HEK293 (cell line): ENCODE results near the gene SELENOK.

Source experiments
- HOXA7 ChIP-seq: sonication (generic); formaldehyde crosslinking; IDR thresholded peaks from 2 replicates; pipeline ENCODE4 v1.8.1; 2022; ENCODE audit warnings: missing genetic modification reagents, borderline replicate concordance
- KLF1 ChIP-seq: fragments of 450-650 bp; formaldehyde crosslinking; IDR thresholded peaks from 2 replicates; pipeline ENCODE4 v1.5.1; 2016; ENCODE audit warnings: missing biosample characterization, missing genetic modification characterization
- KLF8 ChIP-seq: fragments of 450-650 bp; formaldehyde crosslinking; IDR thresholded peaks from 2 replicates; pipeline ENCODE4 v1.5.1; 2016; ENCODE audit warnings: missing biosample characterization, missing genetic modification characterization
- MZF1 ChIP-seq: fragments of 450-650 bp; formaldehyde crosslinking; IDR thresholded peaks from 2 replicates; pipeline ENCODE4 v1.5.1; 2017; ENCODE audit warnings: missing biosample characterization, missing genetic modification characterization, borderline replicate concordance
- TCF7L2 ChIP-seq: IDR thresholded peaks from 2 replicates; pipeline ENCODE4 v1.6.1; 2011; ENCODE audit warnings: low read depth, mild to moderate bottlenecking, inconsistent platforms, low read length, moderate library complexity, borderline replicate concordance
- TRIM28 ChIP-seq: IDR thresholded peaks from 2 replicates; pipeline ENCODE4 v1.6.1; 2011; ENCODE audit warnings: low read length, control low read depth, borderline replicate concordance
- ZBTB8A ChIP-seq: fragments of 450-650 bp; formaldehyde crosslinking; IDR thresholded peaks from 2 replicates; pipeline ENCODE4 v1.5.1; 2016; ENCODE audit warnings: missing biosample characterization, missing genetic modification characterization
- ZFHX2 ChIP-seq: fragments of 450-650 bp; formaldehyde crosslinking; conservative IDR thresholded peaks from 2 replicates; pipeline ENCODE4 v1.5.1; 2016; ENCODE audit warnings: missing biosample characterization, missing genetic modification characterization
- ZNF114 ChIP-seq: fragments of 450-650 bp; formaldehyde crosslinking; IDR thresholded peaks from 2 replicates; pipeline ENCODE4 v1.5.0; 2017; ENCODE audit warnings: missing biosample characterization, missing genetic modification characterization
- ZNF175 ChIP-seq: fragments of 450-650 bp; formaldehyde crosslinking; IDR thresholded peaks from 2 replicates; pipeline ENCODE4 v1.5.1; 2016; ENCODE audit warnings: missing biosample characterization, missing genetic modification characterization
- ZNF341 ChIP-seq: fragments of 450-650 bp; formaldehyde crosslinking; IDR thresholded peaks from 2 replicates; pipeline ENCODE4; 2016; ENCODE audit warnings: low read depth, missing biosample characterization, missing genetic modification characterization
- ZNF350 ChIP-seq: fragments of 450-650 bp; formaldehyde crosslinking; IDR thresholded peaks from 2 replicates; pipeline ENCODE4 v1.5.0; 2017; ENCODE audit warnings: missing biosample characterization, mild to moderate bottlenecking, missing genetic modification characterization
- ZNF404 ChIP-seq: fragments of 450-650 bp; formaldehyde crosslinking; IDR thresholded peaks from 2 replicates; pipeline ENCODE4 v1.5.1; 2017; ENCODE audit warnings: missing biosample characterization, missing genetic modification characterization
- ZNF426 ChIP-seq: fragments of 450-650 bp; formaldehyde crosslinking; IDR thresholded peaks from 2 replicates; pipeline ENCODE4 v1.5.1; 2017; ENCODE audit warnings: missing biosample characterization, missing genetic modification characterization, mild to moderate bottlenecking, inconsistent platforms, moderate library complexity
- ZNF521 ChIP-seq: fragments of 450-650 bp; formaldehyde crosslinking; IDR thresholded peaks from 2 replicates; pipeline ENCODE4 v1.5.1; 2017; ENCODE audit warnings: missing biosample characterization, mild to moderate bottlenecking, missing genetic modification characterization
- ZNF555 ChIP-seq: fragments of 450-650 bp; formaldehyde crosslinking; conservative IDR thresholded peaks from 2 replicates; pipeline ENCODE4 v1.5.1; 2017; ENCODE audit warnings: missing biosample characterization, mild to moderate bottlenecking, missing genetic modification characterization, inconsistent platforms
- ZNF561 ChIP-seq: fragments of 450-650 bp; IDR thresholded peaks from 2 replicates; pipeline ENCODE4 v1.5.1; 2018; ENCODE audit warnings: missing biosample characterization, missing genetic modification characterization, borderline replicate concordance
- ZNF596 ChIP-seq: fragments of 450-650 bp; IDR thresholded peaks from 2 replicates; pipeline ENCODE4 v1.5.0; 2018; ENCODE audit warnings: missing biosample characterization, mild to moderate bottlenecking, missing genetic modification characterization, moderate library complexity
- ZNF654 ChIP-seq: fragments of 450-650 bp; formaldehyde crosslinking; IDR thresholded peaks from 2 replicates; pipeline ENCODE4 v1.5.1; 2016; ENCODE audit warnings: low read depth, missing biosample characterization, missing genetic modification characterization
- ZNF660 ChIP-seq: fragments of 450-650 bp; IDR thresholded peaks from 2 replicates; pipeline ENCODE4 v1.5.1; 2018; ENCODE audit warnings: missing biosample characterization, mild to moderate bottlenecking, missing genetic modification characterization
- ZNF76 ChIP-seq: fragments of 450-650 bp; formaldehyde crosslinking; IDR thresholded peaks from 2 replicates; pipeline ENCODE4; 2016; ENCODE audit warnings: low read depth, missing biosample characterization, missing genetic modification characterization, borderline replicate concordance
- ZNF777 ChIP-seq: fragments of 450-650 bp; formaldehyde crosslinking; IDR thresholded peaks from 2 replicates; pipeline ENCODE4 v1.5.1; 2017; ENCODE audit warnings: missing biosample characterization, missing genetic modification characterization, borderline replicate concordance
- TF ChIP-seq, protein P1 (sequence below): fragments of 450-650 bp; formaldehyde crosslinking; IDR thresholded peaks from 2 replicates; pipeline ENCODE4 v1.5.1; 2017; ENCODE audit warnings: missing biosample characterization, mild to moderate bottlenecking, missing genetic modification characterization, moderate library complexity
- TF ChIP-seq, protein P2 (sequence below): fragments of 450-650 bp; formaldehyde crosslinking; IDR thresholded peaks from 2 replicates; pipeline ENCODE4; 2016; ENCODE audit warnings: missing biosample characterization, missing genetic modification characterization
- TF ChIP-seq, protein P3 (sequence below): fragments of 450-650 bp; formaldehyde crosslinking; IDR thresholded peaks from 2 replicates; pipeline ENCODE4 v1.5.1; 2017; ENCODE audit warnings: missing biosample characterization, missing genetic modification characterization
- TF ChIP-seq, protein P4 (sequence below): fragments of 450-650 bp; formaldehyde crosslinking; IDR thresholded peaks from 2 replicates; pipeline ENCODE4 v1.5.1; 2016; ENCODE audit warnings: missing biosample characterization, missing genetic modification characterization
- TF ChIP-seq, protein P5 (sequence below): fragments of 450-650 bp; formaldehyde crosslinking; IDR thresholded peaks from 2 replicates; pipeline ENCODE4 v1.5.1; 2016; ENCODE audit warnings: missing biosample characterization, missing genetic modification characterization
- TF ChIP-seq, protein P6 (sequence below): fragments of 450-650 bp; formaldehyde crosslinking; conservative IDR thresholded peaks from 2 replicates; pipeline ENCODE4 v1.5.1; 2016; ENCODE audit warnings: low read depth, missing biosample characterization, missing genetic modification characterization

The SELENOK gene

DNA sequence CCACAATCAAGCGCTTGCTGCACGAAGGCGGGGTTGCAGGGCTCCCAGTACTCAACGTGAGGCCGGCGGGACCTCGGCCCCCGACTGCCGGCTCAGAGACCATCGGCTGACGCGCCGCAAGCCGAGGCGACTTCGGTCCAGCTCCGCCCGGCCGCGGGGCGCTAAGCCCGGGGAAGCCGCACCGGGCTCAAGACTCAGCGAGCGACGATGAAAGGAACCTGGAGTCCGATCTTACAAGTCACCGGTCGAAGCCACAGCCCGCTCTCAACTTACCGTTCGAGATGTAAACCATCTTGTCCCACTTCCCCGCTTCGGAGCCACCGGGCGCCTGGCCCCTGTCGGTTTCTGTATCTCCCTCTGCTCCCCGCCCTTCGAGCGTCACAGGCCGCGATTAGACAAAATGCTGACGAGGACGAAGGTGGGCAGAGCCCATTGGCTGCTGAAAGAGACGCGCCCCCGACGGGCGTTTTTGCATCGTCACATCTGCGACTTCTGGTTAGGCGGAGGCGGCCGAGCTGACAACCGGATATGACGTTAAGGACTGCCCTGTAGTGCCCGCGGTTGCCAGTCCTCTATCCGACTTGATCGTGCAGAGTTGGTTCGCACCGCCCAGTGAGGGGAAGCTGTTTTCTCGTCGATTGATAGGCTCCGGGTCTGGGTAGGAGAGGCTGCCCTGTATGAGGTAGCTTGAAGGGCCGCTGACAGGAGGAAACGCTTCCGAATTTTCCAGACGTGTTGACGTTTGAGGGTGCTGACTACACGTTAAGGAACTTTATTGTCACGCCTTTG lies at the start of gene SELENOK (continued):
- TF ChIP-seq ZNF341 (tag by site-specific recombination): no peak
- TF ChIP-seq KLF8 (tag by site-specific recombination): no peak; the same call in none of the 2 replicates
- TF ChIP-seq ZNF426 (tag by site-specific recombination): no peak
- TF ChIP-seq, protein P1, sequence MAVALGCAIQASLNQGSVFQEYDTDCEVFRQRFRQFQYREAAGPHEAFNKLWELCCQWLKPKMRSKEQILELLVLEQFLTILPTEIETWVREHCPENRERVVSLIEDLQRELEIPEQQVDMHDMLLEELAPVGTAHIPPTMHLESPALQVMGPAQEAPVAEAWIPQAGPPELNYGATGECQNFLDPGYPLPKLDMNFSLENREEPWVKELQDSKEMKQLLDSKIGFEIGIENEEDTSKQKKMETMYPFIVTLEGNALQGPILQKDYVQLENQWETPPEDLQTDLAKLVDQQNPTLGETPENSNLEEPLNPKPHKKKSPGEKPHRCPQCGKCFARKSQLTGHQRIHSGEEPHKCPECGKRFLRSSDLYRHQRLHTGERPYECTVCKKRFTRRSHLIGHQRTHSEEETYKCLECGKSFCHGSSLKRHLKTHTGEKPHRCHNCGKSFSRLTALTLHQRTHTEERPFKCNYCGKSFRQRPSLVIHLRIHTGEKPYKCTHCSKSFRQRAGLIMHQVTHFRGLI: no peak
- TF ChIP-seq ZNF350 (tag by site-specific recombination): no peak
- TF ChIP-seq ZNF114: no peak
- TF ChIP-seq, protein P2, sequence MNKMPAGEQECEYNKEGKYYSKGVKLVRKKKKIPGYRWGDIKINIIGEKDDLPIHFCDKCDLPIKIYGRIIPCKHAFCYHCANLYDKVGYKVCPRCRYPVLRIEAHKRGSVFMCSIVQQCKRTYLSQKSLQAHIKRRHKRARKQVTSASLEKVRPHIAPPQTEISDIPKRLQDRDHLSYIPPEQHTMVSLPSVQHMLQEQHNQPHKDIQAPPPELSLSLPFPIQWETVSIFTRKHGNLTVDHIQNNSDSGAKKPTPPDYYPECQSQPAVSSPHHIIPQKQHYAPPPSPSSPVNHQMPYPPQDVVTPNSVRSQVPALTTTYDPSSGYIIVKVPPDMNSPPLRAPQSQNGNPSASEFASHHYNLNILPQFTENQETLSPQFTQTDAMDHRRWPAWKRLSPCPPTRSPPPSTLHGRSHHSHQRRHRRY (tag by site-specific recombination): no peak
- TF ChIP-seq ZFHX2: peak; percentile 34; the same call in 1 of the 2 replicates
- no peak for TF ChIP-seq ZNF777 (tag by site-specific recombination)
- no peak for TF ChIP-seq MZF1
- TF ChIP-seq ZNF596 (tag by site-specific recombination): no peak
- peak; percentile 98 for TF ChIP-seq ZBTB8A (tag by site-specific recombination)
- TF ChIP-seq, protein P3, sequence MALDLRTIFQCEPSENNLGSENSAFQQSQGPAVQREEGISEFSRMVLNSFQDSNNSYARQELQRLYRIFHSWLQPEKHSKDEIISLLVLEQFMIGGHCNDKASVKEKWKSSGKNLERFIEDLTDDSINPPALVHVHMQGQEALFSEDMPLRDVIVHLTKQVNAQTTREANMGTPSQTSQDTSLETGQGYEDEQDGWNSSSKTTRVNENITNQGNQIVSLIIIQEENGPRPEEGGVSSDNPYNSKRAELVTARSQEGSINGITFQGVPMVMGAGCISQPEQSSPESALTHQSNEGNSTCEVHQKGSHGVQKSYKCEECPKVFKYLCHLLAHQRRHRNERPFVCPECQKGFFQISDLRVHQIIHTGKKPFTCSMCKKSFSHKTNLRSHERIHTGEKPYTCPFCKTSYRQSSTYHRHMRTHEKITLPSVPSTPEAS (tag by site-specific recombination): no peak
- no peak for TF ChIP-seq TCF7L2
- peak; percentile 26 for TF ChIP-seq KLF1 (tag by site-specific recombination)
- TF ChIP-seq, protein P4, sequence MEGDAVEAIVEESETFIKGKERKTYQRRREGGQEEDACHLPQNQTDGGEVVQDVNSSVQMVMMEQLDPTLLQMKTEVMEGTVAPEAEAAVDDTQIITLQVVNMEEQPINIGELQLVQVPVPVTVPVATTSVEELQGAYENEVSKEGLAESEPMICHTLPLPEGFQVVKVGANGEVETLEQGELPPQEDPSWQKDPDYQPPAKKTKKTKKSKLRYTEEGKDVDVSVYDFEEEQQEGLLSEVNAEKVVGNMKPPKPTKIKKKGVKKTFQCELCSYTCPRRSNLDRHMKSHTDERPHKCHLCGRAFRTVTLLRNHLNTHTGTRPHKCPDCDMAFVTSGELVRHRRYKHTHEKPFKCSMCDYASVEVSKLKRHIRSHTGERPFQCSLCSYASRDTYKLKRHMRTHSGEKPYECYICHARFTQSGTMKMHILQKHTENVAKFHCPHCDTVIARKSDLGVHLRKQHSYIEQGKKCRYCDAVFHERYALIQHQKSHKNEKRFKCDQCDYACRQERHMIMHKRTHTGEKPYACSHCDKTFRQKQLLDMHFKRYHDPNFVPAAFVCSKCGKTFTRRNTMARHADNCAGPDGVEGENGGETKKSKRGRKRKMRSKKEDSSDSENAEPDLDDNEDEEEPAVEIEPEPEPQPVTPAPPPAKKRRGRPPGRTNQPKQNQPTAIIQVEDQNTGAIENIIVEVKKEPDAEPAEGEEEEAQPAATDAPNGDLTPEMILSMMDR: no peak
- TF ChIP-seq, protein P5, sequence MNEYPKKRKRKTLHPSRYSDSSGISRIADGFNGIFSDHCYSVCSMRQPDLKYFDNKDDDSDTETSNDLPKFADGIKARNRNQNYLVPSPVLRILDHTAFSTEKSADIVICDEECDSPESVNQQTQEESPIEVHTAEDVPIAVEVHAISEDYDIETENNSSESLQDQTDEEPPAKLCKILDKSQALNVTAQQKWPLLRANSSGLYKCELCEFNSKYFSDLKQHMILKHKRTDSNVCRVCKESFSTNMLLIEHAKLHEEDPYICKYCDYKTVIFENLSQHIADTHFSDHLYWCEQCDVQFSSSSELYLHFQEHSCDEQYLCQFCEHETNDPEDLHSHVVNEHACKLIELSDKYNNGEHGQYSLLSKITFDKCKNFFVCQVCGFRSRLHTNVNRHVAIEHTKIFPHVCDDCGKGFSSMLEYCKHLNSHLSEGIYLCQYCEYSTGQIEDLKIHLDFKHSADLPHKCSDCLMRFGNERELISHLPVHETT (tag by site-specific recombination): no peak
- TF ChIP-seq ZNF555 (tag by site-specific recombination): no peak
- no peak for TF ChIP-seq HOXA7 (CRISPR knock-in tag)
- no peak for TF ChIP-seq ZNF521 (tag by site-specific recombination)
- no peak for TF ChIP-seq ZNF654 (tag by site-specific recombination)
- TF ChIP-seq TRIM28: 0 out of 2 replicates have a peak, but pooled peaks have one; percentile 26
- no peak for TF ChIP-seq ZNF404 (tag by site-specific recombination)
- no peak for TF ChIP-seq ZNF175
- TF ChIP-seq ZNF76: no peak; the same call in 1 of the 2 replicates
- TF ChIP-seq, protein P6, sequence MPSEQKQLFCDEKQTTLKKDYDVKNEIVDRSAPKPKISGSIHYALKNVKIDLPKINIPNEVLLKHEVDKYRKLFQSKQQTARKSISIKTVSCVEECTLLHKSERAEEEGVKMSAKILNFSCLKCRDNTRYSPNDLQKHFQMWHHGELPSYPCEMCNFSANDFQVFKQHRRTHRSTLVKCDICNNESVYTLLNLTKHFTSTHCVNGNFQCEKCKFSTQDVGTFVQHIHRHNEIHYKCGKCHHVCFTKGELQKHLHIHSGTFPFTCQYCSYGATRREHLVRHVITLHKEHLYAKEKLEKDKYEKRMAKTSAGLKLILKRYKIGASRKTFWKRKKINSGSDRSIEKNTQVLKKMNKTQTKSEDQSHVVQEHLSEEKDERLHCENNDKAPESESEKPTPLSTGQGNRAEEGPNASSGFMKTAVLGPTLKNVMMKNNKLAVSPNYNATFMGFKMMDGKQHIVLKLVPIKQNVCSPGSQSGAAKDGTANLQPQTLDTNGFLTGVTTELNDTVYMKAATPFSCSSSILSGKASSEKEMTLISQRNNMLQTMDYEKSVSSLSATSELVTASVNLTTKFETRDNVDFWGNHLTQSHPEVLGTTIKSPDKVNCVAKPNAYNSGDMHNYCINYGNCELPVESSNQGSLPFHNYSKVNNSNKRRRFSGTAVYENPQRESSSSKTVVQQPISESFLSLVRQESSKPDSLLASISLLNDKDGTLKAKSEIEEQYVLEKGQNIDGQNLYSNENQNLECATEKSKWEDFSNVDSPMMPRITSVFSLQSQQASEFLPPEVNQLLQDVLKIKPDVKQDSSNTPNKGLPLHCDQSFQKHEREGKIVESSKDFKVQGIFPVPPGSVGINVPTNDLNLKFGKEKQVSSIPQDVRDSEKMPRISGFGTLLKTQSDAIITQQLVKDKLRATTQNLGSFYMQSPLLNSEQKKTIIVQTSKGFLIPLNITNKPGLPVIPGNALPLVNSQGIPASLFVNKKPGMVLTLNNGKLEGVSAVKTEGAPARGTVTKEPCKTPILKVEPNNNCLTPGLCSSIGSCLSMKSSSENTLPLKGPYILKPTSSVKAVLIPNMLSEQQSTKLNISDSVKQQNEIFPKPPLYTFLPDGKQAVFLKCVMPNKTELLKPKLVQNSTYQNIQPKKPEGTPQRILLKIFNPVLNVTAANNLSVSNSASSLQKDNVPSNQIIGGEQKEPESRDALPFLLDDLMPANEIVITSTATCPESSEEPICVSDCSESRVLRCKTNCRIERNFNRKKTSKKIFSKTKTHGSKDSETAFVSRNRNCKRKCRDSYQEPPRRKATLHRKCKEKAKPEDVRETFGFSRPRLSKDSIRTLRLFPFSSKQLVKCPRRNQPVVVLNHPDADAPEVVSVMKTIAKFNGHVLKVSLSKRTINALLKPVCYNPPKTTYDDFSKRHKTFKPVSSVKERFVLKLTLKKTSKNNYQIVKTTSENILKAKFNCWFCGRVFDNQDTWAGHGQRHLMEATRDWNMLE (tag by site-specific recombination): peak; percentile 98
- no peak for TF ChIP-seq ZNF561 (tag by site-specific recombination)
- TF ChIP-seq ZNF660: no peak
